Adipose tissue (tissue), 3 donors: ENCODE data around the gene NUDT8. TPM values are rescaled to one million over a fixed set of nuclear protein-coding genes. Genes with fewer than 3 reads are reported as not detected.

Experiments used
- H3K27ac ChIP-seq: one replicate; pipeline ENCODE4 v1.5.1; 2013; ENCODE audit warnings: low read depth, low read length
- WGBS, 3 donors: extraction: QIAGEN DNeasy Blood & Tissue Kit; methylation state at CpG; one replicate each; pipeline ENCODE4 v1.1.7; 2013; 5-methylcytosine and 5-hydroxymethylcytosine counted together
- polyA plus RNA-seq, 3 donors: library from polyadenylated mRNA; stranded (reverse); fragments of 200-250 nt; gene quantifications; one replicate each; pipeline ENCODE4 v1.2.3, GENCODE V29; 2013
- donor health status: healthy with polysubstance abuse.
- donor health status: Bipolar disorder and iron deficiency.
- donor health status: healthy.

The NUDT8 gene
- 10 to 100 TPM in 2 of 3 donors, 1 to 10 TPM in 1; 9.8 to 37.1 (median 11.0) TPM for polyA plus RNA-seq

GRCh38 chr11:67629386-67630227 is at the start of gene NUDT8:
TSS of gene NUDT8 (minus strand) at chr11:67629937. CDS start at chr11:67629911, 26 bp downstream.
- no peak within 1 kb of the TSS for H3K27ac ChIP-seq
- 0 to 1% (median 0%) methylated on average over 83 to 101 of the region's 102 CpGs for WGBS, 3 donors

GRCh38 chr11:67675058-67675747 is 45.5 kb upstream of the NUDT8 start:
- WGBS, 3 donors: 84 to 89% (median 88%) methylated on average over 12 of the region's 12 CpGs
- H3K27ac ChIP-seq: no peak overlapping the region

- WGBS, 3 donors: 49 to 77% (median 76%) methylated on average over 8 of the region's 8 CpGs
- H3K27ac ChIP-seq: no peak within 1 kb of the TSS
Observed at GRCh38 chr11:67674442-67674871, 44.7 kb upstream of the NUDT8 start, which contains the start of gene ALDH3B2. TSS of gene ALDH3B2 (minus strand) at chr11:67674623. CDS start at chr11:67666935, 7,688 bp downstream.

- 70 to 84% (median 71%) methylated on average over 8 of the region's 8 CpGs for WGBS, 3 donors
- no peak overlapping the region for H3K27ac ChIP-seq
Observed at GRCh38 chr11:67673902-67674301, 44.2 kb upstream of the NUDT8 start.

- 84 to 93% (median 87%) methylated on average over 7 of the region's 7 CpGs for WGBS, 3 donors
- H3K27ac ChIP-seq: no peak overlapping the region
Observed at GRCh38 chr11:67673358-67673757, 43.6 kb upstream of the NUDT8 start.

GRCh38 chr11:67671211-67671520 is 41.4 kb upstream of the NUDT8 start:
- 51 to 69% (median 56%) methylated on average over 8 of the region's 8 CpGs for WGBS, 3 donors
- H3K27ac ChIP-seq: no peak overlapping the region

- WGBS, 3 donors: 74 to 84% (median 77%) methylated on average over 23 of the region's 23 CpGs
- no peak overlapping the region for H3K27ac ChIP-seq
Observed at GRCh38 chr11:67670316-67671210, 40.8 kb upstream of the NUDT8 start.

- 55 to 63% (median 55%) methylated on average over 5 of the region's 5 CpGs for WGBS, 3 donors
Observed at GRCh38 chr11:67668192-67668551, 38.4 kb upstream of the NUDT8 start.

GRCh38 chr11:67667490-67668191 is 37.9 kb upstream of the NUDT8 start:
- 75 to 86% (median 76%) methylated on average over 26 of the region's 26 CpGs for whole genome bisulfite sequencing, 3 donors

More at GRCh38 chr11:67668192-67668551, 38.4 kb upstream of the NUDT8 start:
- H3K27ac ChIP-seq: no peak overlapping the region

GRCh38 chr11:67666676-67667489 is 37.1 kb upstream of the NUDT8 start:
- 74 to 77% (median 76%) methylated on average over 20 of the region's 20 CpGs for WGBS, 3 donors

More at GRCh38 chr11:67667490-67668191, 37.9 kb upstream of the NUDT8 start:
- no peak overlapping the region for H3K27ac ChIP-seq

GRCh38 chr11:67666303-67666645 is 36.5 kb upstream of the NUDT8 start:
- H3K27ac ChIP-seq: no peak overlapping the region
- 86 to 95% (median 93%) methylated on average over 10 to 11 of the region's 11 CpGs for WGBS, 3 donors

More at GRCh38 chr11:67666676-67667489, 37.1 kb upstream of the NUDT8 start:
- no peak overlapping the region for H3K27ac ChIP-seq

- 65 to 78% (median 73%) methylated on average over 24 of the region's 24 CpGs for WGBS, 3 donors
- H3K27ac ChIP-seq: no peak overlapping the region
Observed at GRCh38 chr11:67665541-67666302, 36.0 kb upstream of the NUDT8 start.

- no peak overlapping the region for H3K27ac ChIP-seq
- WGBS, 3 donors: 85 to 87% (median 87%) methylated on average over 33 of the region's 33 CpGs
Observed at GRCh38 chr11:67664696-67665540, 35.2 kb upstream of the NUDT8 start.

GRCh38 chr11:67664213-67664585 is 34.5 kb upstream of the NUDT8 start:
- H3K27ac ChIP-seq: no peak overlapping the region
- 87 to 93% (median 88%) methylated on average over 16 of the region's 16 CpGs for WGBS, 3 donors

- no peak overlapping the region for H3K27ac ChIP-seq
- WGBS, 3 donors: 89 to 96% (median 92%) methylated on average over 20 to 22 of the region's 22 CpGs
Observed at GRCh38 chr11:67663532-67664212, 33.9 kb upstream of the NUDT8 start.
